Fibroblast of villous mesenchyme (primary cell): ENCODE measurements around the gene B4GALT3. TPM values are rescaled to one million over a fixed set of nuclear protein-coding genes. Genes with fewer than 3 reads are reported as not detected.

ENCODE experiments used
- DNase-seq: peaks from one replicate; pipeline ENCODE4 v3.0.0-alpha.2; 2010; ENCODE audit warnings: low read depth
- H3K4me3 ChIP-seq: 2 replicates; pipeline ENCODE4 v1.5.1; 2011; ENCODE audit warnings: low read depth, mild to moderate bottlenecking, low read length
- CTCF ChIP-seq: IDR thresholded peaks from 2 replicates; pipeline ENCODE4 v1.5.1; 2012; ENCODE audit warnings: low read depth, mild to moderate bottlenecking, low read length; ENCODE audit not compliant: insufficient read depth
- total RNA-seq: library from RNA; depleted of rRNA; stranded (reverse); fragments of >200 nt; gene quantifications from 2 replicates; pipeline ENCODE4 v1.2.3, GENCODE V29; 2012

Gene B4GALT3
- total RNA-seq, 1 donor, result 22.5 TPM

GRCh38 chr1:161175771-161176453, 1.4 kb downstream of the B4GALT3 start:
- TF ChIP-seq CTCF, result no peak
- no peak for DNase-seq
- H3K4me3 ChIP-seq, result peak overlapping the region; percentile 97

GRCh38 chr1:161174911-161175310, 2.4 kb downstream of the B4GALT3 start:
- no peak for DNase-seq
- no peak for TF ChIP-seq CTCF

GRCh38 chr1:161173711-161174110, 3.6 kb downstream of the B4GALT3 start:
- no peak overlapping the region for H3K4me3 ChIP-seq
- no peak for DNase-seq
- no peak for TF ChIP-seq CTCF

More at GRCh38 chr1:161174911-161175310, 2.4 kb downstream of the B4GALT3 start:
- no peak overlapping the region for H3K4me3 ChIP-seq

- no peak for TF ChIP-seq CTCF
- H3K4me3 ChIP-seq, result no peak overlapping the region
- peak; percentile 94 for DNase-seq
These were observed 4.4 kb downstream of the B4GALT3 start for GRCh38 chr1:161172776-161173376.

- no peak for DNase-seq
- TF ChIP-seq CTCF, result no peak
- H3K4me3 ChIP-seq, result no peak overlapping the region
These were observed 5.0 kb downstream of the B4GALT3 start for GRCh38 chr1:161172349-161172748.

GRCh38 chr1:161171696-161172095, 5.6 kb downstream of the B4GALT3 start:
- H3K4me3 ChIP-seq, result no peak overlapping the region
- DNase-seq, result no peak
- TF ChIP-seq CTCF, result no peak
